GM12878 (cell line): ENCODE measurements around the gene ANKFY1. TPM values are rescaled to one million over a fixed set of nuclear protein-coding genes. Genes with fewer than 3 reads are reported as not detected.
A peak's percentile ranks its signal among the peaks of the same experiment; 100 is the strongest.

Experiments
- ATAC-seq: fragments of 200-7000 bp; cut with Tn5 transposase; 3 replicates; pipeline ENCODE4 v1.9.1; 2020; ENCODE audit warnings: mild to moderate bottlenecking, moderate library complexity
- BruUV-seq: library from RNA; stranded (reverse); fragments of 400-500 nt; replicated peaks from 2 replicates; lab custom pipeline; 2021; lab: Mats Ljungman, UMichigan
- CTCF ChIA-PET: fragments of 300-600 bp; sonication (Branson Sonifier 250); formaldehyde crosslinking; extraction: SDS; loops from one replicate; lab custom pipeline; 2021; ENCODE audit warnings: inconsistent platforms; lab: Yijun Ruan, JAX
- POLR2A ChIA-PET: fragments of 350-600 bp; formaldehyde crosslinking; extraction: SDS; loops from one replicate; lab custom pipeline; 2021; ENCODE audit warnings: inconsistent platforms; lab: Charles Lee
- RAD21 ChIA-PET: fragments of 300-600 bp; sonication (Branson Sonifier 250); formaldehyde crosslinking; loops from one replicate; lab custom pipeline; 2023; ENCODE audit warnings: antibody characterized with exemption; ENCODE audit not compliant: unreplicated experiment; lab: Charles Lee
- SMC1A ChIA-PET: fragments of 300-600 bp; sonication (Branson Sonifier 250); formaldehyde crosslinking; loops from one replicate; lab custom pipeline; 2023; ENCODE audit not compliant: unreplicated experiment, uncharacterized antibody; lab: Charles Lee
- DNase-seq: peaks from one replicate; pipeline ENCODE4 v3.0.0-alpha.2; 2011; ENCODE audit warnings: low read depth, low spot score
- FAIRE-seq: peaks from 3 replicates; lab custom pipeline; 2011; peaks lifted over from hg19 to GRCh38; lab: Jason Lieb, UNC
- H2AFZ ChIP-seq: 2 replicates; pipeline ENCODE4 v1.6.0; 2011; ENCODE audit warnings: low read depth, low read length, control low read depth; ENCODE audit not compliant: control insufficient read depth
- H3K27ac ChIP-seq: 2 replicates; pipeline ENCODE4 v1.5.1; 2011; ENCODE audit warnings: control low read depth; ENCODE audit not compliant: control insufficient read depth, insufficient read depth
- H3K27me3 ChIP-seq, 2 experiments: replicated peaks in 1 of 2; 2 replicates each; pipeline versions ENCODE4 v1.6.0 to v1.6.1; 2011; ENCODE audit warnings: low read length in 1 of 2; ENCODE audit not compliant: control insufficient read depth in 2 of 2, insufficient read depth in 2 of 2
- H3K36me3 ChIP-seq, 2 experiments: 2 replicates each; pipeline ENCODE4 v1.5.1; 2011; ENCODE audit warnings: low read length in 1 of 2; ENCODE audit not compliant: control insufficient read depth in 2 of 2, insufficient read depth in 2 of 2
- H3K4me1 ChIP-seq: 2 replicates; pipeline ENCODE4 v1.6.1; 2011; ENCODE audit warnings: mild to moderate bottlenecking, low read length, moderate library complexity, mixed read lengths; ENCODE audit not compliant: control insufficient read depth, insufficient read depth
- H3K4me2 ChIP-seq: 2 replicates; pipeline ENCODE4 v1.6.0; 2011; ENCODE audit warnings: control low read depth; ENCODE audit not compliant: control insufficient read depth, insufficient read depth
- H3K4me3 ChIP-seq: fragments of 200-600 bp; sonication (generic); 2 replicates; pipeline ENCODE4 v1.5.1; 2016
- H3K79me2 ChIP-seq: 2 replicates; pipeline ENCODE4 v1.6.0; 2011; ENCODE audit warnings: low read length; ENCODE audit not compliant: control insufficient read depth, insufficient read depth
- H3K9ac ChIP-seq: 2 replicates; pipeline ENCODE4 v1.8.0; 2011; ENCODE audit warnings: low read length, control low read depth, mixed read lengths; ENCODE audit not compliant: control insufficient read depth, insufficient read depth
- H3K9me3 ChIP-seq: replicated peaks from 3 replicates; pipeline ENCODE4 v1.5.1; 2011; ENCODE audit warnings: mild to moderate bottlenecking, low read length; ENCODE audit not compliant: control insufficient read depth, insufficient read depth
- H4K20me1 ChIP-seq: 2 replicates; pipeline ENCODE4 v1.6.0; 2011; ENCODE audit not compliant: control insufficient read depth, insufficient read depth
- CBX3 ChIP-seq: fragments of 200-600 bp; sonication (generic); IDR thresholded peaks from 2 replicates; pipeline ENCODE4 v1.6.1; 2016; ENCODE audit warnings: low read depth, borderline replicate concordance
- HDAC6 ChIP-seq: fragments of 200-600 bp; sonication (generic); IDR thresholded peaks from one replicate; pipeline ENCODE4 v1.8.0; 2017; ENCODE audit warnings: antibody characterized with exemption; ENCODE audit not compliant: unreplicated experiment
- NFYB ChIP-seq: IDR thresholded peaks from 2 replicates; pipeline ENCODE4 v1.6.1; 2011; ENCODE audit warnings: low read depth, mild to moderate bottlenecking, low read length, improper control_type of control experiment, moderate library complexity; ENCODE audit not compliant: insufficient read depth
- POLR2A ChIP-seq: IDR thresholded peaks from 2 replicates; pipeline ENCODE4 v1.6.1; 2011; ENCODE audit warnings: low read depth, mild to moderate bottlenecking, low read length
- SMC3 ChIP-seq: IDR thresholded peaks from 2 replicates; pipeline ENCODE4 v1.6.1; 2011; ENCODE audit warnings: low read length, improper control_type of control experiment, borderline replicate concordance
- ZNF24 ChIP-seq: fragments of 450-650 bp; IDR thresholded peaks from 2 replicates; pipeline ENCODE4 v1.6.1; 2017; ENCODE audit warnings: antibody characterized with exemption, mild to moderate bottlenecking
- WGBS: methylation state at CpG from one replicate; pipeline ENCODE4 v1.1.6; 2016; ENCODE audit warnings: low lambda C conversion rate; ENCODE audit not compliant: insufficient replicate concordance, insufficient coverage; ENCODE audit errors: missing lambda C conversion rate; 5-methylcytosine and 5-hydroxymethylcytosine counted together
- in situ Hi-C: fragments of 300-500 bp; cut with MboI; formaldehyde crosslinking; loops from 9 replicates; pipeline ENCODE4 v1.14.3; 2018; ENCODE audit warnings: mixed read lengths
- intact Hi-C: fragments of 100-400 bp; cut with micrococcal nuclease; formaldehyde crosslinking; loops from one replicate; pipeline ENCODE4 v1.14.2; 2022; ENCODE audit not compliant: unreplicated experiment
- polyA plus RNA-seq, 11 experiments: library from polyadenylated mRNA; depleted of rRNA in 4 of 11; unstranded in 6 of 11; stranded (reverse) in 5 of 11; fragments of >200 nt; fragmentation: Nextera tagmentation in 4 of 11; fragmentation: Illumina TruSeq in 1 of 11; extraction: Ambion mirVana in 4 of 11; extraction: Trizol in 1 of 11; gene quantifications; 1 replicate in 1 of 11; 2 replicates in 10 of 11; pipeline versions ENCODE4 v1.2.1 to v1.2.3, GENCODE V29; 2011 to 2016; ENCODE audit warnings: inconsistent platforms in 2 of 11, missing spikeins in 2 of 11, low read depth in 1 of 11
- total RNA-seq, 4 experiments: library from RNA; depleted of rRNA in 3 of 4; stranded (reverse); fragments of >200 nt in 3 of 4; fragmentation: Illumina TruSeq in 1 of 4; extraction: Trizol in 1 of 4; gene quantifications; 2 replicates each; pipeline versions ENCODE4 v1.2.1 to v1.2.3, GENCODE V29; 2013 to 2021
- TF ChIP-seq, protein P1 (sequence below): IDR thresholded peaks from 2 replicates; pipeline ENCODE4 v1.6.1; 2011; ENCODE audit warnings: borderline replicate concordance, low read depth, mild to moderate bottlenecking, moderate library complexity, mixed read lengths, low read length; ENCODE audit not compliant: insufficient read depth; ENCODE audit errors: extremely low read length
- TF ChIP-seq, protein P2 (sequence below): IDR thresholded peaks from 2 replicates; pipeline ENCODE4 v1.6.1; 2012; ENCODE audit warnings: low read depth, low read length, improper control_type of control experiment
- TF ChIP-seq, protein P3 (sequence below): fragments of 450-650 bp; IDR thresholded peaks from 2 replicates; pipeline ENCODE4 v1.6.1; 2017; ENCODE audit warnings: mild to moderate bottlenecking, moderate library complexity

ANKFY1 gene
- total and polyA plus RNA-seq, 10 of the 15 experiments (the other 5 are each of a cell fraction or from before 2014, with no cell fraction given): 3.0 to 27.7 (median 16.4) TPM

DNA sequence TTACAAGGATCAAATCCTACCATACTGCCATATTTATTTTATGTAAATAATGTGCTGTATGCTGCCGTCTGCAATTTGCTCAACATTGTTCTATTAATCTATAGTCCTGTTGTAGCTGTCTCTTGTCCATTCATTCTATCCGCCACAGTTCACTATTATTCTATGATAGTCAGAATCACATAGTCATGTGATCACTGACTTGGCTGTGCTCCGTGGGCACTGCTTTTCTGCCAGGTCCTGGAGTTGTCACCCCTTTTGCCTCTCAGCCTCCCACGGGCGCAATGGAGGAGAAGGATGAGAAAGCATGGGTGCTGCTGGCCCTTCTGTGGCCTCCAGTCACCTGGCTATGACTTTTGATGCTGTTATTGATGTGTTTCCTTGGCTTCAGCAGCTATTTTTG lies 37.3 kb upstream of the ANKFY1 start:
- POLR2A ChIA-PET: interaction anchor here (0.6 kb wide), 1 partner anchor 49 kb away, joined by 4 read pairs; no protein-coding TSS in a partner anchor
- Histone ChIP-seq H3K4me3 (no peak overlapping the region), H3K27me3 (no peaks in the 10 kb centered on the region), H2AFZ (no peak overlapping the region), H3K79me2 (peaks cover 28% of the 10 kb centered on the region), H3K4me1 (peaks cover 22% of the 10 kb centered on the region), H3K9ac (no peak overlapping the region), H3K9me3 (no peaks in the 10 kb centered on the region), H3K4me2 (no peak overlapping the region), H3K27ac (no peak overlapping the region), H3K36me3 (peaks cover 12% of the 10 kb centered on the region in 2 experiments), H4K20me1 (no peaks in the 10 kb centered on the region; the same call in 1 of the 2 replicates)
- RAD21 ChIA-PET: no interaction called here
- ATAC-seq (no peak), FAIRE-seq (no peak), DNase-seq (no peak)
- in situ Hi-C loops: no loop called here
- BruUV-seq: TSS peak; percentile 44
- TF ChIP-seq, protein P1, sequence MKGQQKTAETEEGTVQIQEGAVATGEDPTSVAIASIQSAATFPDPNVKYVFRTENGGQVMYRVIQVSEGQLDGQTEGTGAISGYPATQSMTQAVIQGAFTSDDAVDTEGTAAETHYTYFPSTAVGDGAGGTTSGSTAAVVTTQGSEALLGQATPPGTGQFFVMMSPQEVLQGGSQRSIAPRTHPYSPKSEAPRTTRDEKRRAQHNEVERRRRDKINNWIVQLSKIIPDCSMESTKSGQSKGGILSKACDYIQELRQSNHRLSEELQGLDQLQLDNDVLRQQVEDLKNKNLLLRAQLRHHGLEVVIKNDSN: no peak
- TF ChIP-seq POLR2A: 0 out of 2 replicates have a peak, but pooled peaks have one; percentile 18
- intact Hi-C loops: loop anchor here (5.0 kb wide), 2 partner anchors 84 to 96 kb away; no protein-coding TSS in a partner anchor
- SMC1A ChIA-PET: interaction anchor here (4.8 kb wide), 1 partner anchor 85 kb away, joined by 22 read pairs; no protein-coding TSS in a partner anchor
- WGBS: 100% methylated on average over 5 of the region's 5 CpGs
- CTCF ChIA-PET: interaction anchor here (0.6 kb wide), 1 partner anchor 219 kb away, joined by 3 read pairs; no protein-coding TSS in a partner anchor

DNA sequence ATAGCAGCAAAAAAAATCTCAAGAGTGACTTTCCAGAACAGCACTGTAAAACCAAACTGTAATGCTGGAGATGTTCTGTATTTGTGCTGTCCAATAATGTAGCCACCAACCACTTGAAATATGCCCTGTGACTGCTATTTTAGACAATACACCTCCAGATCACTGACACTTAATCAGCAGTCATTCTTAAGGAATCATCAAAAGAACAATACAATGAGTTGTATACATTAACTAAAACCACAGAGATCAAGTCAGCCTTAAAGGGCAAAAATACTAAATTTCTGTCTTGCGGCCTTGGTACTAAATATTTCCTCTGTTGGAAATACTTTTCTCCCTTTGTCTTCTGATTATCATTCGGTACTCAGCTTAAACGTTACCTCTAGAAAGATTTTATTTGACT lies 33.6 kb upstream of the ANKFY1 start:
- in situ Hi-C loops: no loop called here

More for the DNA sequence above, 33.6 kb upstream of the ANKFY1 start:
- no peak overlapping the region; the same call in 1 of the 2 replicates for H3K27ac ChIP-seq
- H3K4me3 ChIP-seq: no peak overlapping the region
- ATAC-seq (no peak), DNase-seq (no peak), FAIRE-seq (no peak)
- peaks cover 13 to 15% of the 10 kb centered on the region in 2 experiments for H3K36me3 ChIP-seq
- 77% methylated on average over 3 of the region's 3 CpGs for WGBS
- peaks cover 39% of the 10 kb centered on the region for H3K79me2 ChIP-seq
- POLR2A ChIA-PET: interaction anchor here (1.0 kb wide), 1 partner anchor 99 kb away, joined by 3 read pairs; no protein-coding TSS in a partner anchor
- no peak overlapping the region for H3K9ac ChIP-seq
- RAD21 ChIA-PET: interaction anchor here (1.1 to 1.8 kb wide), 3 partner anchors 61 to 115 kb away, joined by 3 to 9 read pairs (median 4); no protein-coding TSS in a partner anchor
- intact Hi-C loops: no loop called here
- SMC1A ChIA-PET: interaction anchor here (0.7 to 2.3 kb wide), 9 partner anchors 9 to 109 kb away, joined by 3 to 14 read pairs (median 3); no protein-coding TSS in a partner anchor
- no peak for TF ChIP-seq SMC3
- TF ChIP-seq, protein P2, sequence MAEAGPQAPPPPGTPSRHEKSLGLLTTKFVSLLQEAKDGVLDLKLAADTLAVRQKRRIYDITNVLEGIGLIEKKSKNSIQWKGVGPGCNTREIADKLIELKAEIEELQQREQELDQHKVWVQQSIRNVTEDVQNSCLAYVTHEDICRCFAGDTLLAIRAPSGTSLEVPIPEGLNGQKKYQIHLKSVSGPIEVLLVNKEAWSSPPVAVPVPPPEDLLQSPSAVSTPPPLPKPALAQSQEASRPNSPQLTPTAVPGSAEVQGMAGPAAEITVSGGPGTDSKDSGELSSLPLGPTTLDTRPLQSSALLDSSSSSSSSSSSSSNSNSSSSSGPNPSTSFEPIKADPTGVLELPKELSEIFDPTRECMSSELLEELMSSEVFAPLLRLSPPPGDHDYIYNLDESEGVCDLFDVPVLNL: no peak
- TF ChIP-seq NFYB: no peak
- TF ChIP-seq, protein P3, sequence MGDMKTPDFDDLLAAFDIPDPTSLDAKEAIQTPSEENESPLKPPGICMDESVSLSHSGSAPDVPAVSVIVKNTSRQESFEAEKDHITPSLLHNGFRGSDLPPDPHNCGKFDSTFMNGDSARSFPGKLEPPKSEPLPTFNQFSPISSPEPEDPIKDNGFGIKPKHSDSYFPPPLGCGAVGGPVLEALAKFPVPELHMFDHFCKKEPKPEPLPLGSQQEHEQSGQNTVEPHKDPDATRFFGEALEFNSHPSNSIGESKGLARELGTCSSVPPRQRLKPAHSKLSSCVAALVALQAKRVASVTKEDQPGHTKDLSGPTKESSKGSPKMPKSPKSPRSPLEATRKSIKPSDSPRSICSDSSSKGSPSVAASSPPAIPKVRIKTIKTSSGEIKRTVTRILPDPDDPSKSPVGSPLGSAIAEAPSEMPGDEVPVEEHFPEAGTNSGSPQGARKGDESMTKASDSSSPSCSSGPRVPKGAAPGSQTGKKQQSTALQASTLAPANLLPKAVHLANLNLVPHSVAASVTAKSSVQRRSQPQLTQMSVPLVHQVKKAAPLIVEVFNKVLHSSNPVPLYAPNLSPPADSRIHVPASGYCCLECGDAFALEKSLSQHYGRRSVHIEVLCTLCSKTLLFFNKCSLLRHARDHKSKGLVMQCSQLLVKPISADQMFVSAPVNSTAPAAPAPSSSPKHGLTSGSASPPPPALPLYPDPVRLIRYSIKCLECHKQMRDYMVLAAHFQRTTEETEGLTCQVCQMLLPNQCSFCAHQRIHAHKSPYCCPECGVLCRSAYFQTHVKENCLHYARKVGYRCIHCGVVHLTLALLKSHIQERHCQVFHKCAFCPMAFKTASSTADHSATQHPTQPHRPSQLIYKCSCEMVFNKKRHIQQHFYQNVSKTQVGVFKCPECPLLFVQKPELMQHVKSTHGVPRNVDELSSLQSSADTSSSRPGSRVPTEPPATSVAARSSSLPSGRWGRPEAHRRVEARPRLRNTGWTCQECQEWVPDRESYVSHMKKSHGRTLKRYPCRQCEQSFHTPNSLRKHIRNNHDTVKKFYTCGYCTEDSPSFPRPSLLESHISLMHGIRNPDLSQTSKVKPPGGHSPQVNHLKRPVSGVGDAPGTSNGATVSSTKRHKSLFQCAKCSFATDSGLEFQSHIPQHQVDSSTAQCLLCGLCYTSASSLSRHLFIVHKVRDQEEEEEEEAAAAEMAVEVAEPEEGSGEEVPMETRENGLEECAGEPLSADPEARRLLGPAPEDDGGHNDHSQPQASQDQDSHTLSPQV: no peak
- no peak for TF ChIP-seq CBX3
- TF ChIP-seq ZNF24: no peak
- no peak for TF ChIP-seq HDAC6
- H2AFZ ChIP-seq: no peak overlapping the region
- no peak overlapping the region; the same call in 1 of the 2 replicates for H3K4me2 ChIP-seq
- peaks cover 39% of the 10 kb centered on the region for H3K4me1 ChIP-seq
- H3K9me3 ChIP-seq: no peaks in the 10 kb centered on the region
- CTCF ChIA-PET: interaction anchor here (0.7 to 2.5 kb wide), 9 partner anchors 8 to 116 kb away, joined by 3 to 15 read pairs (median 4); no protein-coding TSS in a partner anchor
- no peaks in the 10 kb centered on the region; the same call in 1 of the 2 replicates for H4K20me1 ChIP-seq
- no peaks in the 10 kb centered on the region for H3K27me3 ChIP-seq
- BruUV-seq: no TSS peak
